Left lung (tissue), 10 donors: Measurements from ENCODE around the gene SZT2. TPM values are rescaled to one million over a fixed set of nuclear protein-coding genes. Genes with fewer than 3 reads are reported as not detected.
"Not testable (repeated sequence)": the region's sequence is repeated elsewhere in the genome, so short reads cannot be mapped to it uniquely, and the experiment has no call there.

Experiments used
- ATAC-seq: fragments of 200-7000 bp; cut with Tn5 transposase; one replicate; pipeline ENCODE4 v1.9.1; 2020; ENCODE audit warnings: moderate library complexity
- DNase-seq, 4 donors: peaks; one replicate each; pipeline ENCODE4 v3.0.0-alpha.2; 2013 to 2020
- H3K27ac ChIP-seq, 2 donors: fragments of 200-600 bp; sonication (generic) in 1 of 2; one replicate each; pipeline versions ENCODE4 v1.5.0 to v1.8.0; 2020 to 2021
- H3K27me3 ChIP-seq, 2 donors: fragments of 200-600 bp; sonication (generic) in 1 of 2; one replicate each; pipeline versions ENCODE4 v1.5.0 to v1.8.0; 2020 to 2021
- H3K36me3 ChIP-seq, 2 donors: fragments of 200-600 bp; sonication (generic) in 1 of 2; one replicate each; pipeline versions ENCODE4 v1.5.0 to v1.8.0; 2020 to 2021
- H3K4me1 ChIP-seq, 2 donors: fragments of 200-600 bp; one replicate each; pipeline ENCODE4 v1.8.0; 2021
- H3K4me3 ChIP-seq, 2 donors: fragments of 200-600 bp; sonication (generic) in 1 of 2; one replicate each; pipeline versions ENCODE4 v1.5.0 to v1.8.0; 2020 to 2021; ENCODE audit warnings: mild to moderate bottlenecking in 1 of 2
- H3K9me3 ChIP-seq, 2 donors: fragments of 200-600 bp; sonication (generic) in 1 of 2; one replicate each; pipeline versions ENCODE4 v1.5.0 to v1.8.0; 2020 to 2021
- intact Hi-C, 2 donors: fragments of 100-400 bp; cut with DNase I; formaldehyde crosslinking; loops; one replicate each; pipeline versions ENCODE4 v1.11.2 to v1.14.2; 2022
- polyA plus RNA-seq, 6 donors: library from polyadenylated mRNA; unstranded; fragments of 120-200 nt; gene quantifications; one replicate each; pipeline ENCODE4 v1.2.1, GENCODE V29; 2013; ENCODE audit not compliant: insufficient read length in 6 of 6
- total RNA-seq, 2 donors: library from RNA; stranded (reverse); fragmentation: NEBNext Ultra II Directional; extraction: Animal tissue kit (Norgen Biotek cat#: 25700); gene quantifications; one replicate each; pipeline ENCODE4 v1.2.1, GENCODE V29; 2021
- TF ChIP-seq, protein P1 (sequence below), 2 donors: fragments of 200-600 bp; sonication (generic) in 1 of 2; IDR thresholded peaks; one replicate each; pipeline versions ENCODE4 v1.5.0 to v1.8.0; 2021; ENCODE audit warnings: antibody characterized with exemption in 2 of 2
- donor health status: DM: no; HTN: yes; CAD: no.
- donor health status: DM: no; HTN: no; CAD: no.

Gene SZT2
- total and polyA plus RNA-seq, 8 donors: 25.3 to 68.0 (median 33.1) TPM

DNA sequence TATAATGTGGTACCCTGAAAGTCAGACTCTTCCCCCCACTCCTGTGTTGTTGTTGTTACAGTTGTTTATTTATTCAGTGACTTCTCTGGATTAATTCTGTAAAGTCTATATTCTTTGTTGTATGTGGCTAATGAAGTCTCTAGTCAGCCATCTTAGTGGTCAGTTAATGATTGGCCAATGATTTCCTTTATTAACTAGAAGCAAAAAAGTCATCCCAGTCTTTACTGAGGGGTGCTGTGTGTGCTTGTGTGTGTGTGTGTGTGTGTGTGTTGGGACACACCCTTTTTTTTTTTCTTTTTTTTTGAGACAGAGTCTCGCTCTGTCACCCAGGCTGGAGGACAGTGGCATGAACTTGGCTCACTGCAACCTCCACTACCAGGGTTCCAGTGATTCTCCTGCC is 101.4 kb downstream of the SZT2 start:
- peaks cover 0 to 52% of the 10 kb centered on the region in 2 donors for H3K9me3 ChIP-seq
- no peaks in the 10 kb centered on the region for H3K36me3 ChIP-seq
- intact Hi-C loops: no loop called here
- DNase-seq: no peak
- H3K27ac ChIP-seq: no peak overlapping the region
- peaks cover 8 to 10% of the 10 kb centered on the region in 2 donors for H3K4me1 ChIP-seq
- no peaks in the 10 kb centered on the region for H3K27me3 ChIP-seq
- ATAC-seq: no peak
- TF ChIP-seq, protein P1, sequence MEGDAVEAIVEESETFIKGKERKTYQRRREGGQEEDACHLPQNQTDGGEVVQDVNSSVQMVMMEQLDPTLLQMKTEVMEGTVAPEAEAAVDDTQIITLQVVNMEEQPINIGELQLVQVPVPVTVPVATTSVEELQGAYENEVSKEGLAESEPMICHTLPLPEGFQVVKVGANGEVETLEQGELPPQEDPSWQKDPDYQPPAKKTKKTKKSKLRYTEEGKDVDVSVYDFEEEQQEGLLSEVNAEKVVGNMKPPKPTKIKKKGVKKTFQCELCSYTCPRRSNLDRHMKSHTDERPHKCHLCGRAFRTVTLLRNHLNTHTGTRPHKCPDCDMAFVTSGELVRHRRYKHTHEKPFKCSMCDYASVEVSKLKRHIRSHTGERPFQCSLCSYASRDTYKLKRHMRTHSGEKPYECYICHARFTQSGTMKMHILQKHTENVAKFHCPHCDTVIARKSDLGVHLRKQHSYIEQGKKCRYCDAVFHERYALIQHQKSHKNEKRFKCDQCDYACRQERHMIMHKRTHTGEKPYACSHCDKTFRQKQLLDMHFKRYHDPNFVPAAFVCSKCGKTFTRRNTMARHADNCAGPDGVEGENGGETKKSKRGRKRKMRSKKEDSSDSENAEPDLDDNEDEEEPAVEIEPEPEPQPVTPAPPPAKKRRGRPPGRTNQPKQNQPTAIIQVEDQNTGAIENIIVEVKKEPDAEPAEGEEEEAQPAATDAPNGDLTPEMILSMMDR (IDR thresholded peaks at IDR 0.05): no peak
- no peak overlapping the region for H3K4me3 ChIP-seq

GRCh38 chr1:43492826-43493225 is 103.1 kb downstream of the SZT2 start:
- H3K4me1 ChIP-seq: peaks cover 8 to 10% of the 10 kb centered on the region in 2 donors
- ATAC-seq: no peak
- TF ChIP-seq, protein P1 (IDR thresholded peaks at IDR 0.05): no peak
- DNase-seq: peak in 1 of 4 donors; percentile 52
- H3K27ac ChIP-seq: peak overlapping the region in 1 of 2 donors; percentile 8
- H3K27me3 ChIP-seq: no peaks in the 10 kb centered on the region
- H3K36me3 ChIP-seq: no peaks in the 10 kb centered on the region
- H3K4me3 ChIP-seq: no peak overlapping the region
- intact Hi-C loops: no loop called here
- peaks cover 0 to 41% of the 10 kb centered on the region in 2 donors for H3K9me3 ChIP-seq

GRCh38 chr1:43493661-43494450 is 104.2 kb downstream of the SZT2 start:
- peaks cover 8 to 10% of the 10 kb centered on the region in 2 donors for H3K4me1 ChIP-seq
- H3K9me3 ChIP-seq: peaks cover 0 to 31% of the 10 kb centered on the region in 2 donors
- H3K27ac ChIP-seq: peak overlapping the region in 1 of 2 donors; percentile 28
- no peaks in the 10 kb centered on the region for H3K27me3 ChIP-seq
- H3K36me3 ChIP-seq: no peaks in the 10 kb centered on the region
- intact Hi-C loops: no loop called here
- DNase-seq: peak in 1 of 4 donors; percentile 44
- H3K4me3 ChIP-seq: no peak overlapping the region
- TF ChIP-seq, protein P1 (IDR thresholded peaks at IDR 0.05): no peak
- ATAC-seq: peak; percentile 56

DNA sequence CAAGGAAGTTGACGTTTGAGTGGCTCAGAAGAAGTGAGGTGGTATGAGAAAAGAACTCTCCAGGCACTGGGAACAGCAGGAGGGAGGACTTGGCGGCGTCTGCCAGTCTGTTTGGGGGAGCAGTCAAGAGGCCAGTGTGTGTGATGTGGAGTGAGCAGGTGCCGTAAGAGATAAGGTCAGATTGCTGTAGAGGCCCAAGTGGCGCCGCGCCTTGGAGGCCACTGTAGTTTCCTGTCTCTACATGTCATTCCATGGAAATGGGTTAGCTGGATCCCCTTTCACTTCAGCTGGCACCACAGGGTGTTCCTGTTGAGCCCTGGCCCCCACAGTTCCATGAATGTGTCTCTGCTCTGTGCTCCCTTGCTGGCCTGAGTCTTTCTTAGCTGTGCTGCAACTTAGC is 105.5 kb downstream of the SZT2 start:
- no peak overlapping the region for H3K27ac ChIP-seq

GRCh38 chr1:43499898-43500297 is 110.2 kb downstream of the SZT2 start:
- intact Hi-C loops: no loop called here
- H3K36me3 ChIP-seq: no peaks in the 10 kb centered on the region
- no peaks in the 10 kb centered on the region for H3K9me3 ChIP-seq
- H3K27me3 ChIP-seq: no peaks in the 10 kb centered on the region
- no peak overlapping the region for H3K27ac ChIP-seq
- H3K4me1 ChIP-seq: no peaks in the 10 kb centered on the region
- no peak for ATAC-seq
- DNase-seq: no peak
- H3K4me3 ChIP-seq: no peak overlapping the region
- TF ChIP-seq, protein P1 (IDR thresholded peaks at IDR 0.05): no peak

More for the DNA sequence above, 105.5 kb downstream of the SZT2 start:
- Histone ChIP-seq H3K9me3 (peaks cover 0 to 18% of the 10 kb centered on the region in 2 donors), H3K4me3 (no peak overlapping the region), H3K36me3 (no peaks in the 10 kb centered on the region), H3K27me3 (no peaks in the 10 kb centered on the region), H3K4me1 (peaks cover 8 to 10% of the 10 kb centered on the region in 2 donors)
- peak; percentile 95 for ATAC-seq
- TF ChIP-seq, protein P1 (IDR thresholded peaks at IDR 0.05): no peak
- intact Hi-C loops: no loop called here
- DNase-seq: peak in 2 of 4 donors; percentile 73 to 81

- DNase-seq, ATAC-seq: not testable (repeated sequence)
Observed at GRCh38 chr1:43501806-43502205, 112.1 kb downstream of the SZT2 start.

More at GRCh38 chr1:43501806-43502205, 112.1 kb downstream of the SZT2 start:
- H3K27me3 ChIP-seq, H3K4me1 ChIP-seq, H3K4me3 ChIP-seq, H3K27ac ChIP-seq, intact Hi-C loops, H3K9me3 ChIP-seq, H3K36me3 ChIP-seq: not testable (repeated sequence)
